KMS-11 (cell line): ENCODE data around the gene CLRN3.

Source experiments
- H2AFZ ChIP-seq: fragments of 200-600 bp; sonication (generic); 2 replicates; pipeline ENCODE4 v1.6.1; 2016; ENCODE audit warnings: antibody characterized with exemption, mixed run types, low read depth
- H3K27ac ChIP-seq: fragments of 200-600 bp; sonication (generic); 2 replicates; pipeline ENCODE4 v1.6.1; 2016; ENCODE audit warnings: mild to moderate bottlenecking, mixed run types
- H3K27me3 ChIP-seq: fragments of 200-600 bp; sonication (generic); 2 replicates; pipeline ENCODE4 v1.6.1; 2017; ENCODE audit warnings: mild to moderate bottlenecking, low read depth, mixed run types, moderate library complexity; ENCODE audit not compliant: insufficient read depth
- H3K36me3 ChIP-seq: fragments of 200-600 bp; sonication (generic); 2 replicates; pipeline ENCODE4 v1.6.1; 2017; ENCODE audit warnings: mild to moderate bottlenecking, mixed run types; ENCODE audit not compliant: insufficient read depth
- H3K4me1 ChIP-seq: fragments of 200-600 bp; sonication (generic); 2 replicates; pipeline ENCODE4 v1.6.1; 2016; ENCODE audit warnings: mild to moderate bottlenecking, low read depth, mixed run types; ENCODE audit not compliant: poor library complexity, severe bottlenecking
- H3K4me2 ChIP-seq: fragments of 200-600 bp; sonication (generic); 2 replicates; pipeline ENCODE4 v1.7.0; 2016; ENCODE audit warnings: mild to moderate bottlenecking, mixed run types
- H3K4me3 ChIP-seq: fragments of 200-600 bp; sonication (generic); IDR thresholded peaks from 2 replicates; pipeline ENCODE4 v1.6.1; 2017; ENCODE audit warnings: low read depth, low read length, mixed read lengths; ENCODE audit not compliant: insufficient read depth
- H3K79me2 ChIP-seq: fragments of 200-600 bp; sonication (generic); 2 replicates; pipeline ENCODE4 v1.6.1; 2016; ENCODE audit warnings: low read depth, mixed run types; ENCODE audit not compliant: insufficient read depth
- H3K9ac ChIP-seq: fragments of 200-600 bp; sonication (generic); 2 replicates; pipeline ENCODE4 v1.6.1; 2016; ENCODE audit warnings: mild to moderate bottlenecking, mixed run types
- H4K20me1 ChIP-seq: fragments of 200-600 bp; sonication (generic); 2 replicates; pipeline ENCODE4 v1.6.1; 2016; ENCODE audit warnings: mild to moderate bottlenecking, mixed run types; ENCODE audit not compliant: insufficient read depth
- CTCF ChIP-seq: fragments of 200-600 bp; sonication (generic); conservative IDR thresholded peaks from 2 replicates; pipeline ENCODE4 v1.6.1; 2017; ENCODE audit warnings: low read depth, mild to moderate bottlenecking, antibody characterized with exemption, low read length, moderate library complexity, mixed read lengths

Gene CLRN3

GRCh38 chr10:127834791-127835190, 58.0 kb downstream of the CLRN3 start:
- no peak overlapping the region for H3K27ac ChIP-seq
- H3K27me3 ChIP-seq = no peaks in the 10 kb centered on the region
- H3K4me2 ChIP-seq = no peak overlapping the region
- H3K4me3 ChIP-seq = no peak overlapping the region
- H3K9ac ChIP-seq = no peak overlapping the region
- TF ChIP-seq CTCF = no peak
- no peaks in the 10 kb centered on the region for H4K20me1 ChIP-seq
- no peaks in the 10 kb centered on the region for H3K4me1 ChIP-seq
- no peaks in the 10 kb centered on the region for H3K36me3 ChIP-seq
- no peak overlapping the region for H2AFZ ChIP-seq
- no peaks in the 10 kb centered on the region for H3K79me2 ChIP-seq

GRCh38 chr10:127834221-127834620, 58.5 kb downstream of the CLRN3 start:
- Histone ChIP-seq H3K4me2 (no peak overlapping the region), H3K4me1 (no peaks in the 10 kb centered on the region), H2AFZ (no peak overlapping the region), H3K36me3 (no peaks in the 10 kb centered on the region), H3K27ac (no peak overlapping the region), H3K4me3 (no peak overlapping the region), H4K20me1 (no peaks in the 10 kb centered on the region), H3K79me2 (no peaks in the 10 kb centered on the region), H3K27me3 (no peaks in the 10 kb centered on the region), H3K9ac (no peak overlapping the region)
- TF ChIP-seq CTCF = no peak

DNA sequence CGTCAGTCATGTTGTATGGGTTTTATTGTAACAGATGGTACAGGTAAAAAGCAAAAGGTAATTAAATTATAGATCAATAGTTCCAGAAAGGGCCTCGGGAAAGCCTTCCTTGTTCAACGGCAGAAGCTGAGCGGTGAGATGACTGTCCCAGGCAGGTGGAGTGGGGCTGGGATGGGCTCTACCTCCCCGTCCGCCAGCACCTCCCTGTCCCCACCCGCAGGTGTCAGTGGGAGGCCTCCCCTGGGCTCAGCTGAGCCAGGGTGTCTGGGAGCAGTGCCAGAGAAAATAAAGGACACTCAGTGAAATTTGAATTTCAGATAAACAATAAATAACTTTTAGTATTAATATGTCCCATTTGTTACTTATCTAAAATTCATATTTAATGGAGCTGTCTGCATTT, 58.9 kb downstream of the CLRN3 start:
- no peak overlapping the region for H3K4me3 ChIP-seq
- H3K27ac ChIP-seq = no peak overlapping the region
- no peak overlapping the region for H2AFZ ChIP-seq
- no peaks in the 10 kb centered on the region for H3K79me2 ChIP-seq
- no peak overlapping the region for H3K4me2 ChIP-seq
- no peaks in the 10 kb centered on the region for H4K20me1 ChIP-seq
- H3K27me3 ChIP-seq = no peaks in the 10 kb centered on the region
- no peaks in the 10 kb centered on the region for H3K4me1 ChIP-seq
- no peaks in the 10 kb centered on the region for H3K36me3 ChIP-seq
- no peak overlapping the region for H3K9ac ChIP-seq
- no peak for TF ChIP-seq CTCF

GRCh38 chr10:127832501-127832900, 60.2 kb downstream of the CLRN3 start:
- H4K20me1 ChIP-seq = no peaks in the 10 kb centered on the region
- no peaks in the 10 kb centered on the region for H3K4me1 ChIP-seq
- no peak overlapping the region for H3K4me3 ChIP-seq
- no peak overlapping the region for H2AFZ ChIP-seq
- no peak overlapping the region for H3K4me2 ChIP-seq
- no peak overlapping the region for H3K9ac ChIP-seq
- H3K27ac ChIP-seq = no peak overlapping the region
- no peaks in the 10 kb centered on the region for H3K27me3 ChIP-seq
- H3K36me3 ChIP-seq = no peaks in the 10 kb centered on the region
- H3K79me2 ChIP-seq = no peaks in the 10 kb centered on the region
- no peak for TF ChIP-seq CTCF

- no peaks in the 10 kb centered on the region for H4K20me1 ChIP-seq
- H3K4me3 ChIP-seq = no peak overlapping the region
- no peak for TF ChIP-seq CTCF
- no peaks in the 10 kb centered on the region for H3K36me3 ChIP-seq
- no peaks in the 10 kb centered on the region for H3K4me1 ChIP-seq
- no peak overlapping the region for H2AFZ ChIP-seq
- no peak overlapping the region for H3K27ac ChIP-seq
- no peak overlapping the region for H3K4me2 ChIP-seq
- no peak overlapping the region for H3K9ac ChIP-seq
- H3K79me2 ChIP-seq = no peaks in the 10 kb centered on the region
- H3K27me3 ChIP-seq = no peaks in the 10 kb centered on the region
Observed at GRCh38 chr10:127830414-127830813, 62.3 kb downstream of the CLRN3 start.
